MM.1S (cell line): ENCODE results near the gene GYS1.

ENCODE experiments used
- CTCF ChIP-seq: fragments of 300-600 bp; sonication (generic); IDR thresholded peaks from 2 replicates; pipeline ENCODE4 v1.5.1; 2016; ENCODE audit warnings: antibody characterized with exemption, low read length, mixed read lengths
- EZH2 ChIP-seq: fragments of 300-600 bp; sonication (generic); optimal IDR thresholded peaks from 2 replicates; pipeline ENCODE3; 2017; ENCODE audit warnings: low read depth, mild to moderate bottlenecking, antibody characterized with exemption, low read length, mixed read lengths
- EZH2phosphoT487 ChIP-seq: fragments of 300-600 bp; sonication (generic); IDR thresholded peaks from 2 replicates; pipeline ENCODE4 v1.6.1; 2018; ENCODE audit warnings: antibody characterized with exemption, low read length

GRCh38 chr19:48918801-48919247 lies 74.3 kb downstream of the GYS1 start:
- TF ChIP-seq EZH2phosphoT487 (no peak), CTCF (no peak), EZH2 (no peak)
